Epithelial cell of prostate (primary cell): ENCODE data around the gene RHBDF1.
A peak's percentile ranks its signal among the peaks of the same experiment; 100 is the strongest.

Experiments used
- DNase-seq: peaks from one replicate; pipeline ENCODE4 v3.0.0-alpha.2; 2011; ENCODE audit warnings: low read depth, low spot score
- H3K27ac ChIP-seq: fragments of 450-650 bp; 2 replicates; pipeline ENCODE4 v1.5.1; 2017; ENCODE audit warnings: mild to moderate bottlenecking

RHBDF1 gene, protein sequence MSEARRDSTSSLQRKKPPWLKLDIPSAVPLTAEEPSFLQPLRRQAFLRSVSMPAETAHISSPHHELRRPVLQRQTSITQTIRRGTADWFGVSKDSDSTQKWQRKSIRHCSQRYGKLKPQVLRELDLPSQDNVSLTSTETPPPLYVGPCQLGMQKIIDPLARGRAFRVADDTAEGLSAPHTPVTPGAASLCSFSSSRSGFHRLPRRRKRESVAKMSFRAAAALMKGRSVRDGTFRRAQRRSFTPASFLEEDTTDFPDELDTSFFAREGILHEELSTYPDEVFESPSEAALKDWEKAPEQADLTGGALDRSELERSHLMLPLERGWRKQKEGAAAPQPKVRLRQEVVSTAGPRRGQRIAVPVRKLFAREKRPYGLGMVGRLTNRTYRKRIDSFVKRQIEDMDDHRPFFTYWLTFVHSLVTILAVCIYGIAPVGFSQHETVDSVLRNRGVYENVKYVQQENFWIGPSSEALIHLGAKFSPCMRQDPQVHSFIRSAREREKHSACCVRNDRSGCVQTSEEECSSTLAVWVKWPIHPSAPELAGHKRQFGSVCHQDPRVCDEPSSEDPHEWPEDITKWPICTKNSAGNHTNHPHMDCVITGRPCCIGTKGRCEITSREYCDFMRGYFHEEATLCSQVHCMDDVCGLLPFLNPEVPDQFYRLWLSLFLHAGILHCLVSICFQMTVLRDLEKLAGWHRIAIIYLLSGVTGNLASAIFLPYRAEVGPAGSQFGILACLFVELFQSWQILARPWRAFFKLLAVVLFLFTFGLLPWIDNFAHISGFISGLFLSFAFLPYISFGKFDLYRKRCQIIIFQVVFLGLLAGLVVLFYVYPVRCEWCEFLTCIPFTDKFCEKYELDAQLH

DNA sequence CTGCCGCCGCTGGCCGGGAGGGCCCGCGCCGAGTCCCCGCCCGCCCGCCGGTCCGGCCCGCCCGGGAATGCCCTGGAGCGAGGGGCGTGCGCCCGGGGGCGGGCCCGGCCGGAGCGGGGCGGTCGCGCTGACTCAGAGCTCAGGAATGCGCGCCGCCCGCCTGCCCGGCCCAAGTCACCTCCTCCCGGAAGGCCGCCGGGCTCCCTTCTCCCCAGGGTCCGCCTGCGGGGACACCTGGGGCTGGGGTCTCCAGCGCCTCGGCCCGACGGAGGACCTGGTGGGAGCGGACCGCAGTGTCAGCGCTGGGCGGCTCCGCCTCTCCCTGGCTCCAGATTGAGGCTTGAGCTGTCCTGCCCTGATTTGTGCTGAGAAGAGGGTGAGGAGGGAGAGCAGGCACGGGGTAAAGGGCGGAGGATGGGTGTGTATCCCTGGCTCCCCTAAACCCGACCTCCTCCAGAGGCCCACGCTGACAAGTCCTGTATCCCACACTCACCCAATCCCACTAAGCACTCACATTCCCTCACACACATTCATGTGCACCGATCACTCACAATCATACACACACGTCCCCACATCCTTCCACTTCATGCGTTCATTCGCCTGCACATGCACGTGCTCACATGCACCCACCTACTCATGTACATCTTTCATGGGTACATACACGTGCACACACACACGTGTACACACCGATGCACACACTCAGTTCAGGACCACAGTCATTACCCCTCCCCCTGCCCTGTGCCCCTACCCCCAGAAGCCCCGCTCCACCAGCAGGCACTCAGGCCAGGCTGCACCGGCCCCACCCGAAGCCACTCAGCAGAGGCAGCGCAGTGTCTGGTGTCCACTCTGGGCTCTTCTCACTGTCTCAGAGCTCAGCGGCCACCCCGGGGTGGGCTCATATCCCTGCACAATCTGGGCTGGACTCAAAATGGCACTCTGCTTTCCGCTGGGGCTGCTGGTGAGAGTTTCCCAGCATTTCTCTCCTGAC lies at the start of gene RHBDF1:
RHBDF1 (minus strand) TSS at position 71 of the 988 bp plus-strand sequence. CDS start 7,616 bp downstream, outside the sequence.
- peak within 1 kb of the TSS; percentile 80 for H3K27ac ChIP-seq
- no peak for DNase-seq

DNA sequence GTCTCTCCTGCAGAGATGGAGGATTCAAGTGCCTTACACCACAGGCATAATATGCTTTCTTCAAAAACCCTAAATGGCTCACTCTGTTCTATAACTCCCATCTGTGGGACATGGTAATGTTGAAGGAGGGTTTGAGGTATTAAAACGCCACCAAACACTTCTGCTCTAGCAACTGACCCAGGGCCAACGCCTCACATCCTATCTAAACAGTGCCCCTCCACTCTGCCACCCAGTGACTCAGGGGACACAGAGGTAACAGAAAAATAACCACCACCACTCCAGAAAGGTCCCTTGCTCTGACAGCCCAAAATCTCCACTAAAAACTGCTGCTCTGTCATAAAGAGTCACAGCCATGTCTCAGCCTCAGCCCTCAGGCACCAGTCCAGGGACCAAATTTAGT lies 48.3 kb upstream of the RHBDF1 start:
- H3K27ac ChIP-seq: no peak overlapping the region
- DNase-seq: no peak

DNA sequence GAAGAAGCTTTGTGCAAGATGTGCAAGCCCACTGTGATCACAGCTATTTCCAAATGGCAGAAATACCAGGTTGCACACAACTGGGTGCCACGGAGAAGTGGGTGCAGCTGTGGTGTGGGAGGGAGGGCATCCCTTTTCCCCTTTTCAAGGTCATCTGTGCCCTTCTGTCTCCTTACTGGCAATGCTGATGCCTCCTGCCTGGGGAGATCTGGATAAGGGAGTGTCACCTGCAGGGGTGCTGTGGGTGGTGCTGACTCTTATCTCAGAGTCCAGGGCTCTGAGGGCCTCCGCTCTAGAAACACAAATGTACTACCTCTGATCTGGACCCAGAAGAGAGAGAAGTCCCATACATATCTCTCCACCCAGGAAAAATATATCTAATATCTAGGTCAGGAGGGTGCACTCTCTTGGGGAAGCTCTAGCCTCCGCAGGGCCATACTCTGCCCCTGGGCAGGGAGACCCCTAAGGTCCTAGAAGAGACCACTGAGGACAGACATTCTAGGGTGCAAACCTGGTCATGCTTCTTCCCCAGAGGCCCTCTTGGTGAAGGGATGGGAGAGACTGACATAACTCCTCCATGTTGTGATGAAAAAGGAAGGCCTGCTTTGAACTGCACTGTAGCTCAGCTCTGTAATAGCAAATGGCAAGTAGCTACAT lies 47.5 kb upstream of the RHBDF1 start:
- no peak for DNase-seq
- no peak overlapping the region for H3K27ac ChIP-seq

DNA sequence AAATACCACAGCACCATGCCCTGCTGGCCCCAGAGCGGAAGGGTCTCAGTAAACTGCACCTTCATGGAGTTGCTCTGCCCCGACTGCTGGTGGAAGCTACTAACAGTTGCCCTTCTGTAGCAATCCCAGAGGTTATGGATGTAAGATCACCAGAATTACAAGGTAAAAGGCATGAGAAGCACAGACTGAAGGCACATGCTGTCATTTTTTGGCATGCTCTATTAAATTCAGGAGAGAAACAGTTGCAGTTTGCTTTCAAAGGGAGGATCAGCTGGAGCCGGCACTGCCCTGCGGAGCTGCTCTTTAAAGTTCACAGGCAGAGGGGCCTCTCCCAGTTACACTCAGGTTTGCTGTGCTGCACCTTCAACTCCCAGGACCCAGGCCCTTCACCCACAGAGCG lies 46.9 kb upstream of the RHBDF1 start:
- no peak for DNase-seq
- H3K27ac ChIP-seq: no peak overlapping the region

DNA sequence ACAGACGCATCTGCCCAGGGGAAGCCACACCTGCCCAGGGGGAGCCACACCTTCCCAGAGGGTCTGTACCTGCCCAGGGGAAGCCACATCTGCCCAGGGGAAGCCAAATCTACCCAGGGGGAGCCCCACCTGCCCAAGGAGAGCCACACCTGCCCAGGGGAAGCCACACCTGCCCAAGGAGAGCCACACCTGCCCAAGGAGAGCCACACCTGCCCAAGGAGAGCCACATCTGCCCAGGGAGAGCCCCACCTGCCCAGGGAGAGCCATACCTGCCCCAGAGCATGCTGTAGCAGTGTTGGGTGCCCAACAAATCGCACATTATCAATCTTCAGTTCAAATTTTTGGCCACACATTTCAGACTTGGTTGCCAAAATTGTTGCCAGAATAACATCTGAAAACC lies 46.4 kb upstream of the RHBDF1 start:
- no peak for DNase-seq
- H3K27ac ChIP-seq: no peak overlapping the region

DNA sequence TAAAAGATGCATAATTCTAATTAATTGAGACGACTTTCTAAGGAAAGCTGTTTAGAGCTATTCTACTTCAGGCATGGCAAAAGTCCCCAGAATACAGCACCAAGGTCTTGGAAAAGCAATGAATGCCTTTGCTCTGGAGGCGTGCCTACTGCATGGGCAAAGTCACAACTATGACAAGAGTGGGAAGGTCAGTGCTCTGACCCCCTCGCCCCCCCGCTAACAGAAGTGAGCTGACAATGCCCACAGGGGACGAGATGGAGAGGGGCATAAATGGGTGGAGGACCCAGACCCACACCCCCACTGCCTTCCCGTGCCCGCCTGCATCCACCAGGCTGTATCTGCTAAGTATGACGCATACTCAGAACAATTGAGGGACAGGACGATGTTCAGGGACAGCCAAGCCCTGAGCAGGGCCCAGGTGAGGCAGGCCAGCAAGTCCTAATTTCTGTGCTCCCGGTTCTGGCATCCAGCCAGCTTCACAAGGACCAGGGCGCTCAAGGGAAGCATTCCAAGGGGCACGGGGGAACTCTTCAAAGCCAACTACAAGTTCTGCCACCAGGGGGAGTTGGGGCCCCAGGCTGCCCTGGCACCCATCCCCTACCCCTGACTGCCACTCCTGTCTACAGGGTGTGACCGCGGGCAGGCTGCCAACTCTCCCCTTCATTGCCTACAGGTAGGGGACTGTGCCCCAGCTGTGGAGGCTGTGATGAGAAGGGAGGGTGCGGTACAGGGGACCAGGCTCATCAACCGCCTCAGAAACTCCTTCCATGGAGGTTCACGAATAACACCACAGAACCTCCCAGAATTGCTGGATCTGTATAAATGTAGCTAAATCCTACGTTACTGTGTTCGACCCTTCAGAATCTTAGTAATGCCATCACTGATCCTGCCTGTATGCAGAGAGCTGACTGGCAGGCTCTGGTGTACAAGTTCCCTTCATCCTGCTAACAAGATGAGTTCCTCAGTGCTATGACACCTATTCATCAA lies 45.2 kb upstream of the RHBDF1 start:
- H3K27ac ChIP-seq: no peak overlapping the region
- no peak for DNase-seq

DNA sequence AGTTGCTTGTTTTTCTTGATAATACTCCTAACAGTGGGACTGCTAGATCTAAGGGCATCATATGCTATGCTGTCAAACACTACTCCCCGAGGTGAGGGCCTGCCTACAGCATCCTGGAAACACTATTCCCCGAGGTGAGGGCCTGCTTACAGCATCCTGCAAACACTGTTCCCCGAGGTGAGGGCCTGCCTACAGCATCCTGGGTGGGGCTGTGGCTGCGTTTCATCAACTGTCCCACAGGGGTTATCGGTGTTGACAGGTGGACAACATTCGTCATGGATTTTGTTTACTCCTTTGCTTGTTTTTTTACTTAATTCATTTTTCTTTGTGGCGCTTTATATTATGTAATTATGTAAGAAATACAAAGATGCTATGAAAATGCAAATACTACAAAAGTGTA lies 43.6 kb upstream of the RHBDF1 start:
- H3K27ac ChIP-seq: no peak overlapping the region
- no peak for DNase-seq

DNA sequence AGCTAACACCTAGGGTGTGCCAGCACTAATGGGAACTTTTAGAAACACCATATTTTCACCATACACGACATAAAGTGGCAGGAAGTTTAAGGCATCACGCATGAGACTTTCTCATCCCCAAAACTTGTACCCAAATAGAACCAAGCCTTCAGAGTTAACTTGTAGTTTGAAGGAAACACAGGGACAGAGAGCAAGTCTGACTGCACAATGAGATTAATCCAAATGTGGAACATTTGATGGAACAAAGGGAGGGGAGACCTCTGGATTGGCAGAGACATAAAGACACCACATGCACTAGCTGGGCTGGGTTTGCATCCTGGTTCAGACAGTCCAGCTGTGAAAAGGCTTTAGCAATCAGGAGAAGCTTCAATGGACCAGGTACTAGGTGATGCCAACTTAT lies 41.9 kb upstream of the RHBDF1 start:
- no peak overlapping the region for H3K27ac ChIP-seq
- no peak for DNase-seq

DNA sequence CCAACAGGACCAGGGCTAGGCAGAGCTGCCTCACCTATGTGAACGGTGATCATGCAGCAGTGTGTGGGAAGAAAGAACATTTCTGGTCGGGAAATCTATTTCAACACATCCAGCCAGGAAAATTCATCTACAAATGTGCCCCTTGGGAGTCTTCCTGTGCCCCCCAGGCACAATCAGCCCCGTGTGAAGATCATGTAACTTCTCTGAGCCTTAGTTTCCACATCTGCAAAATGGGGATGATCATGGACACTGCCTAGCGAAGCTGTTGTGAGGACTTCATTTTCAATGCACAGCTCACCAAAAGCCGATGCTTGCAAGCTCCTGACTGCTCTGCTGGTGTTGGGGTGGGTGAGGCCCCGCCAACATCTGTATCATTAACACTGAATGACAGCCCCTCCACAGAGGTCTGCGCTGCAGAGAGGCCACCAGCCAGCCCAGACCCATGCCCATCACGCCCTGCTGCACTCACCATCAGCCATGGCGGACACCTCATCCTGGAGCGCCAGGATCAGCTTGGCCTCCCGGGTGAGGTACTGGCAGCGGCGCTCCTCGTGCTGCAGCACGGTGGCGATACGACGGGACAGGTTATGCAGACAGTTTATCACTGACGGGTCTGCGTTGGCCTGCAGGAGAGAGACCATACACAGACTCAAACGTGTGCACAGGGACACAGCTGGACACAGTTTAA lies 39.9 kb upstream of the RHBDF1 start:
- no peak for DNase-seq
- no peak overlapping the region for H3K27ac ChIP-seq

DNA sequence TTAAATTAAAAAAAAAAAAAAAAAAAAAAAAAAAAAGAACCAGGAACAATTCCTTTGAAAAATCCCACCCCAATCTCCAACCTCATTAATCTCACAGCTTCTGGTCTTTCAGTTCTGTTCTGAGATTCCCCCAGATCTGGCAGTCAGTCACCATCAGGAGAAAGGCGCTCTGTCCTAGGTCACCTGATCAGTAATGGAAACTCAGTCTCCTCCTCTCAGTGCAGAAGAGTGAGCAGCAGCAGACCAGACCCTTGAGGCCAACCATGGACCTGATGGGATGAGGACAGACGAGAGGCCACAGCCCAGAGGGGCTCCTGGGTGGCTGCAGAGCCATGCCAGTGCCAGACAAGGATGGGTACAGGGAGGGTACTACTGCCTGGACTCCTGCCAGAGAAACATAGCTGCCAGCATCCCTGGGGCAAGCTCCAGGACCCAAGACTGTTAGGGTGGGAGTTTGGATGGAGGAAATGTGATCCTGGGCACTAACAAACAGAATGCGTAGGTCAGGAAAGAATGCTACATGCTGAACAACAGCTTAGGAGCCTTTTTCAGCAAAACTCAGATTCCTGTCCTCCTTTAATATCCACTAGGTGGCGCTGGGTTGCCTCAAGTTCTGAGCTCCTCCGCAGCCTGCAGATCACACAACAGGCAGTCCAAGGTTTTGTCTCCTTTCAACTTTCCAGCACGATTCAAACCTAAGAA lies 34.3 kb upstream of the RHBDF1 start:
- DNase-seq: no peak

DNA sequence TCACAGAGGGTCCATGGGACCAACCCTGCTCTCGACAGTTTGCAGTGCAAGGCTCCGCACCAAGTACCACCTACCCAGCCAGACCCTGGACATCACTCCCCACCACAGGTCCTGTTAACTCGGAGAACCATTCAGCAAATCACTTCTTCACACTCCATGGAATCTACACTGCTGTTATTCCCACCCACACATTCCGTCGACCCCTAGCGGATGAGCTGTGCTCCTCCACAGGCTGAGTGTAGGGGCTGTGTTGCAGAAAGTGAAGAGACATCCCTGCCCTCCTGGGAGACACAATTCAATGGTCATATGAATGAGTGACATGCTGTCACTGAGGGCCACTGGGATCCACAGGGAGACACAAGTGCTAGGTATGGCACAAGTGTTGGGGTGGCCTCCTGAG lies 33.1 kb upstream of the RHBDF1 start:
- DNase-seq: no peak
- no peak overlapping the region for H3K27ac ChIP-seq

More for the DNA sequence above, 34.3 kb upstream of the RHBDF1 start:
- no peak overlapping the region for H3K27ac ChIP-seq

DNA sequence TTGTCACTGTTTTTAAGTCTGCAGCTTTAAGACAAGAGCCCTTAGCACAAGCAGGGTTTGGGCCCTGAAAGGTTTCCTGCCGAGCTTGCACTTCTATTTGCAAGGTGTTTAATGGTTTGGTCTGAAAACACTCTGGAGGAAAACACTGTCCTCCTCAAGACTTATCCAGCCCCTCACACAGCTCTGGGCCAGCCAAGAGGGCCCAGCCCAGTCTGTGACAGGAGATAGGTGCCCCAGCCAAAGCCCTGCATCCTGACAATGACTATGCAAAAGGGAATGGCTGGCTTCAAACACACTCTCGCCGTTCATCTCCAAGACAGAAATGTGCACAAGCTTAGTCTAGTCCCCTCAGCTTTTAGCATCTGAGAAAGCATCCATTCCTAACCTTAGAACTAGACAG lies 32.5 kb upstream of the RHBDF1 start:
- H3K27ac ChIP-seq: no peak overlapping the region
- DNase-seq: no peak

DNA sequence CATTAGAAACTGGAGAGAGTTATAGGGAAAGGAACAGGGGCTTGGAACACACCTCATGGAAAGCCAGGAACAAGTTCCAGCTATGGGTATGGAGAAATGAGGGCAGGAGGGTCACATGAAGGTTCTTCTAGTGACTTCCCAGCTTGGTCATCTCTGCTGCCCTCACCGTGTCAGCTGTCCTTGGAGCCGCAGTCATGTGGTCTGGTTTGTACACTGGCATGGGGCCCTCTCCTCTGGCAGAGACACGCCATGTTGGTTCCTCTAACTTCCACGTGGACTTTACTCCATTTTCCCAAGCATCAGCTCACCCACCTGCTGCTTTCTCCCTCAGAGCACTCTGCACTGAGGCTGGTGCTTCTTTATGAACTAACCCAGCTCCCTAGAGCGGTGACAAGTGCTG lies 31.9 kb upstream of the RHBDF1 start:
- no peak overlapping the region for H3K27ac ChIP-seq
- no peak for DNase-seq

DNA sequence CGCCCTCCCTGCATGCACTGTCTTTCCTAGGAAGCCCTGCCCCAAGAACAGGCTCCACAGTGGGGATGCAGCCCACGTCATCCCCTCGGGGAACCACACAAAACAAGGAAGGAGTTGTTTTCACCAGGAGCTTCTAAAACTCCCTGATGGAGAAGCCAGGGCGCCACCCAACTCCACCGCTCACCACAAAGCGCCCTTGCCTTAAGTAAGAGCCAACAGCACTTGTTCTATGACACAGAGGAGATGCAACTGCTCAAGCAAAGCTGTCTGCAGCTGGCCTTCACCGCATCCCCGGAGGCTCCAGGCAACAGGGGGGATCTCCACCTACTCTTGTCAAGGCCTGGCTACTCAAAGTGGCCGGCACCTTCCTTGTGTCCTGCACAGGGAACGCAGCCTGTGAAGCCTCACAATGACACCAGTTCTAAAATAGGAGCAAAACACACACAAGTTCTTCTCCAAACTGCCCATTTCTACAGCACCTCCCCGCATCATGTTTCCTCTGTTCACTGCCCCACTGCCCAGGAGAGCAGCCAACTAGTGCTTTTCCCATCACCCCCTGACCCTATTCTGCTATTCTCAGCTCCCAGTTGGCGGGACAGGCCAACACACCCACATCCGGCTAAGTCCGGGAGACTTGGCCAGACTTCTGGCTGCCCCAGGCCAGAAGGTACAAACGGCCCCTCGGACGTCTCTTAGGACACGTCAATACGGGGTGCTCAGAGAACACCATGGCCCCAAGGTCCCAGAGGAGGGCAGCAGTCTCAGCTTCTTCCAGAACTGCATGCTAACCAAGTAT lies 29.8 kb upstream of the RHBDF1 start:
- no peak for DNase-seq
- no peak overlapping the region for H3K27ac ChIP-seq

DNA sequence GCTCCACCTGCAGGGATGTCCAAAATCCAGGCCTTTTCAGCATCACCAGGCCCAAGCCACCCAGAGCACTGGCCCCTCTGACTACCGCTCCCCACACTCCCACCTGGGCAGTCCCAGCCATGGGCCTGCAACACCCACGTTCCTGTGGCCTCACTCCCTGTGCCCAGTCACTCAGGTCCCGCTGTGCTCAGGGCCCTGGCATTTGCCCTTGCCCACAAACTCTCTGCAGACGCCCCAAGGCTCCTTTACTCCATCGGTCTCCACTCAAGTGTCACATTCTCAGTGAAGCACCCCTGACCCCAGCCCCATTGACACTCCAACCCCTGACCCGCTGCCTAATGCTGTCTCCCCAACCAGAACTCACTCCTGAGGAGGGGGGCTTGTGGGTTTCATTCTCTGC lies 29.2 kb upstream of the RHBDF1 start:
- no peak for DNase-seq
- H3K27ac ChIP-seq: no peak overlapping the region

DNA sequence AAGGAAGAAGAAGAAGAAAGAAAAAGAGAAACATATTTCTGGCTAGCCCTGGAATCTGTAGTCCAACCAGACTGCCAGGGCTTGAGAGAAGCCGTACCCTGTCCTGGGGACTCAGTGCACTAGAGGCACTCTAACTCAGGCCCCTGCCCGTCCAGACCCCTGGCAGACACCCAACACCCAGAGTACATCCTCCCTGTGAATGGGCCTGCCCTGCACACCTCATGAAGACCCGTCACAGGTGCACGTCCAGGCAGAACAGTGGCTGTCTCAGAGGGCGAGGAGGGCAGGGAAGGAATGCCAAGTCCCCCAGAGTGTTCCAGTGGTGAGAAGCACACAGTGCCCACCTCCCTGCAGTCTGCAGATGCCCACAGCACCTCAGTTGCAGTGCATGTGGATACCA lies 28.6 kb upstream of the RHBDF1 start:
- no peak overlapping the region for H3K27ac ChIP-seq
- no peak for DNase-seq

DNA sequence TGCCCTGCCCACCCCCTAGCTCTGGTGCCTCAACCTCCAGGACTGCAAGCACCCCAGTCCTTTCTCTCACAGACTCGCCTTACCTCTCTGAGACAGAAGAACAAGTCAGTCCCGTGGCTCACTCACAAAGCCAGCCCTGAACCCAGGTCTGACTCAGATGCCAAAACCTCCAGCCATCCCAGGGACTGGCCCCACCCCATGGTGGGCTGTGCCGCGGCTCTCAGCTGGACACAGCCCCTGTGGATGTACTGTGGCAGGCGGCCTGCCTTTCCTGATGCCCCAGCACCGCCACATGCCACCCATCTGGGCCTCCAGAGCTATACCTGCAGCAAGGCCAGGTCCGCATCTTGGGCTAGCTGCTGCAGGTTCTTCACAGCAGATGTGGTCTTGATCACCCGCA lies 25.4 kb upstream of the RHBDF1 start:
- DNase-seq: no peak
- H3K27ac ChIP-seq: no peak overlapping the region
